Neuronal stem cell (in vitro differentiated cells): ENCODE results near the gene RPL13.

Experiments
- DNase-seq: peaks from one replicate; pipeline ENCODE4 v3.0.0-alpha.2; 2013; ENCODE audit warnings: low spot score
- H2AFZ ChIP-seq: one replicate; pipeline ENCODE4 v1.6.1; 2013; ENCODE audit warnings: mild to moderate bottlenecking, low read length, inconsistent platforms
- H2AK5ac ChIP-seq: 2 replicates; pipeline ENCODE4 v1.6.1; 2013; ENCODE audit warnings: low read depth, mild to moderate bottlenecking, inconsistent platforms, low read length, moderate library complexity, mixed read lengths
- H2BK120ac ChIP-seq: 2 replicates; pipeline ENCODE4 v1.6.1; 2013; ENCODE audit warnings: low read depth, mild to moderate bottlenecking, inconsistent platforms, low read length, moderate library complexity, mixed read lengths
- H2BK12ac ChIP-seq: one replicate; pipeline ENCODE4 v1.6.1; 2013; ENCODE audit warnings: low read length, inconsistent platforms
- H2BK15ac ChIP-seq: 2 replicates; pipeline ENCODE4 v1.6.1; 2013; ENCODE audit warnings: mild to moderate bottlenecking, low read length, inconsistent platforms, mixed read lengths
- H2BK5ac ChIP-seq: one replicate; pipeline ENCODE4 v1.6.1; 2013; ENCODE audit warnings: inconsistent platforms, mild to moderate bottlenecking, low read length, moderate library complexity
- H3K14ac ChIP-seq: one replicate; pipeline ENCODE4 v1.6.1; 2013; ENCODE audit warnings: low read length, inconsistent platforms
- H3K18ac ChIP-seq: 2 replicates; pipeline ENCODE4 v1.6.1; 2013; ENCODE audit warnings: low read length, inconsistent platforms
- H3K23ac ChIP-seq: 2 replicates; pipeline ENCODE4 v1.6.1; 2013; ENCODE audit warnings: low read depth, mild to moderate bottlenecking, mixed read lengths, low read length, inconsistent platforms; ENCODE audit not compliant: poor library complexity
- H3K27ac ChIP-seq: replicated peaks from 3 replicates; pipeline ENCODE4 v1.5.1; 2013; ENCODE audit warnings: low read length, inconsistent platforms
- H3K27me3 ChIP-seq, 3 experiments: 2 replicates each; pipeline ENCODE4 v1.6.1; 2013; ENCODE audit warnings: low read length in 3 of 3, mild to moderate bottlenecking in 2 of 3, inconsistent platforms in 1 of 3, low read depth in 1 of 3, mixed read lengths in 1 of 3, moderate library complexity in 1 of 3; ENCODE audit not compliant: control insufficient read depth in 3 of 3, insufficient read depth in 3 of 3
- H3K36me3 ChIP-seq, 2 donors: replicated peaks in 1 of 2; 2 replicates each; pipeline ENCODE4 v1.6.1; 2013; ENCODE audit warnings: low read length in 2 of 2; ENCODE audit not compliant: control insufficient read depth in 2 of 2, insufficient read depth in 2 of 2
- H3K4ac ChIP-seq: 2 replicates; pipeline ENCODE4 v1.6.1; 2013; ENCODE audit warnings: inconsistent platforms, mild to moderate bottlenecking, low read length, moderate library complexity
- H3K4me1 ChIP-seq, 2 donors: 1 replicate in 1 of 2; 2 replicates in 1 of 2; pipeline ENCODE4 v1.6.1; 2013; ENCODE audit warnings: low read length in 2 of 2, low read depth in 1 of 2; ENCODE audit not compliant: control insufficient read depth in 2 of 2, insufficient read depth in 1 of 2
- H3K4me2 ChIP-seq: one replicate; pipeline ENCODE4 v1.6.1; 2013; ENCODE audit warnings: mild to moderate bottlenecking, low read length, inconsistent platforms; ENCODE audit not compliant: insufficient read depth, poor library complexity, severe bottlenecking
- H3K4me3 ChIP-seq, 2 donors: 2 replicates each; pipeline ENCODE4 v1.5.1; 2013; ENCODE audit warnings: low read length in 2 of 2, mild to moderate bottlenecking in 2 of 2, inconsistent platforms in 1 of 2, moderate library complexity in 1 of 2
- H3K79me1 ChIP-seq: one replicate; pipeline ENCODE4 v1.6.1; 2013; ENCODE audit warnings: low read depth, mild to moderate bottlenecking, inconsistent platforms, low read length, moderate library complexity
- H3K9ac ChIP-seq: one replicate; pipeline ENCODE4 v1.6.1; 2013; ENCODE audit warnings: mild to moderate bottlenecking, low read depth, low read length, inconsistent platforms; ENCODE audit not compliant: poor library complexity
- H3K9me3 ChIP-seq, 2 donors: replicated peaks in 1 of 2; 2 replicates each; pipeline versions ENCODE3 to v1.6.1; 2013; ENCODE audit warnings: low read length in 2 of 2, mild to moderate bottlenecking in 2 of 2, inconsistent platforms in 1 of 2, low read depth in 1 of 2, mixed read lengths in 1 of 2, moderate library complexity in 1 of 2; ENCODE audit not compliant: control insufficient read depth in 2 of 2, insufficient read depth in 1 of 2
- H4K8ac ChIP-seq: one replicate; pipeline ENCODE4 v1.6.1; 2013; ENCODE audit warnings: low read depth, mild to moderate bottlenecking, inconsistent platforms, low read length, moderate library complexity
- H4K91ac ChIP-seq: one replicate; pipeline ENCODE4 v1.6.1; 2013; ENCODE audit warnings: low read length, low read depth, mild to moderate bottlenecking, inconsistent platforms; ENCODE audit not compliant: poor library complexity
- WGBS, 2 donors: extraction: QIAGEN DNeasy Blood & Tissue Kit; methylation state at CpG; one replicate each; pipeline ENCODE4 v1.1.7; 2013; ENCODE audit warnings: missing lambda C conversion rate in 2 of 2, mixed read lengths in 1 of 2; ENCODE audit not compliant: insufficient read length in 2 of 2, insufficient replicate concordance in 1 of 2; ENCODE audit errors: extremely low coverage in 2 of 2; 5-methylcytosine and 5-hydroxymethylcytosine counted together

Gene RPL13

GRCh38 chr16:89552329-89552728, 8.2 kb upstream of the RPL13 start:
- H3K9ac ChIP-seq: no peak overlapping the region
- peaks cover 5% of the 10 kb centered on the region for H3K79me1 ChIP-seq
- H2AK5ac ChIP-seq: no peak overlapping the region
- H3K18ac ChIP-seq: no peak overlapping the region
- no peak overlapping the region for H3K4ac ChIP-seq
- peaks cover 2 to 5% of the 10 kb centered on the region in 2 donors for H3K4me1 ChIP-seq
- peaks cover 0 to 5% of the 10 kb centered on the region in 2 donors for H3K9me3 ChIP-seq
- H3K4me2 ChIP-seq: no peak overlapping the region
- H3K23ac ChIP-seq: no peak overlapping the region
- H2BK120ac ChIP-seq: no peak overlapping the region
- H4K91ac ChIP-seq: no peak overlapping the region
- H2BK15ac ChIP-seq: no peak overlapping the region
- H3K27me3 ChIP-seq: no peaks in the 10 kb centered on the region
- no peak overlapping the region for H3K27ac ChIP-seq
- whole genome bisulfite sequencing, 2 donors: no CpG with 5 or more reads among the region's 22 CpGs
- no peak overlapping the region for H3K14ac ChIP-seq
- H2AFZ ChIP-seq: no peak overlapping the region
- H4K8ac ChIP-seq: no peak overlapping the region
- no peak overlapping the region for H2BK5ac ChIP-seq
- DNase-seq: no peak
- no peak overlapping the region for H3K4me3 ChIP-seq
- peaks cover 50 to 99% of the 10 kb centered on the region in 2 donors for H3K36me3 ChIP-seq
- no peak overlapping the region for H2BK12ac ChIP-seq

GRCh38 chr16:89552913-89553312, 7.6 kb upstream of the RPL13 start:
- Histone ChIP-seq H4K8ac (no peak overlapping the region), H2AFZ (no peak overlapping the region), H3K23ac (peak overlapping the region; percentile 82), H3K14ac (no peak overlapping the region), H3K4me1 (peaks cover 2 to 5% of the 10 kb centered on the region in 2 donors), H3K79me1 (peaks cover 5% of the 10 kb centered on the region), H4K91ac (no peak overlapping the region), H2BK5ac (no peak overlapping the region), H3K18ac (no peak overlapping the region), H3K27ac (no peak overlapping the region), H3K4me2 (no peak overlapping the region), H3K9me3 (peaks cover 0 to 3% of the 10 kb centered on the region in 2 donors), H3K27me3 (no peaks in the 10 kb centered on the region), H2BK120ac (no peak overlapping the region), H2BK12ac (no peak overlapping the region), H3K9ac (no peak overlapping the region), H2AK5ac (no peak overlapping the region), H3K36me3 (peaks cover 48 to 98% of the 10 kb centered on the region in 2 donors), H2BK15ac (no peak overlapping the region), H3K4ac (no peak overlapping the region), H3K4me3 (no peak overlapping the region)
- WGBS, 2 donors: no CpG with 5 or more reads among the region's 13 CpGs
- DNase-seq: no peak

GRCh38 chr16:89553733-89554132, 6.7 kb upstream of the RPL13 start:
- Histone ChIP-seq H3K23ac (peak overlapping the region; percentile 70), H4K8ac (no peak overlapping the region), H3K4me2 (no peak overlapping the region), H3K14ac (no peak overlapping the region), H3K4me1 (peaks cover 2 to 5% of the 10 kb centered on the region in 2 donors), H2BK5ac (no peak overlapping the region), H4K91ac (no peak overlapping the region), H2AK5ac (no peak overlapping the region), H3K9ac (no peak overlapping the region), H3K18ac (no peak overlapping the region), H2BK120ac (no peak overlapping the region), H3K36me3 (peaks cover 42 to 93% of the 10 kb centered on the region in 2 donors), H2BK15ac (no peak overlapping the region), H3K4me3 (no peak overlapping the region), H2AFZ (no peak overlapping the region), H2BK12ac (no peak overlapping the region), H3K27me3 (no peaks in the 10 kb centered on the region), H3K4ac (no peak overlapping the region), H3K9me3 (peaks cover 0 to 2% of the 10 kb centered on the region in 2 donors), H3K79me1 (peaks cover 5% of the 10 kb centered on the region), H3K27ac (no peak overlapping the region)
- DNase-seq: no peak
- no CpG with 5 or more reads among the region's 18 CpGs for WGBS, 2 donors

- no peak overlapping the region for H3K23ac ChIP-seq
- WGBS, 2 donors: no CpG with 5 or more reads among the region's 12 CpGs
- H3K27ac ChIP-seq: no peak overlapping the region
- peak overlapping the region; percentile 44 for H3K9ac ChIP-seq
- DNase-seq: no peak
- peaks cover 5% of the 10 kb centered on the region for H3K79me1 ChIP-seq
- no peak overlapping the region for H2BK120ac ChIP-seq
- no peak overlapping the region for H2AFZ ChIP-seq
- H3K18ac ChIP-seq: no peak overlapping the region
- H4K91ac ChIP-seq: no peak overlapping the region
- no peak overlapping the region for H3K4me2 ChIP-seq
- peaks cover 37 to 87% of the 10 kb centered on the region in 2 donors for H3K36me3 ChIP-seq
- no peak overlapping the region for H2BK12ac ChIP-seq
- H2AK5ac ChIP-seq: no peak overlapping the region
- no peaks in the 10 kb centered on the region for H3K27me3 ChIP-seq
- peak overlapping the region in 1 of 2 donors; percentile 19 for H3K4me3 ChIP-seq
- H2BK5ac ChIP-seq: no peak overlapping the region
- H3K9me3 ChIP-seq: peaks cover 0 to 2% of the 10 kb centered on the region in 2 donors
- H2BK15ac ChIP-seq: no peak overlapping the region
- no peak overlapping the region for H4K8ac ChIP-seq
- no peak overlapping the region for H3K4ac ChIP-seq
- H3K14ac ChIP-seq: no peak overlapping the region
- peaks cover 2 to 5% of the 10 kb centered on the region in 2 donors for H3K4me1 ChIP-seq
Measured at GRCh38 chr16:89554343-89554742, 6.1 kb upstream of the RPL13 start.
